Panc1 (cell line): Measurements from ENCODE around the gene PARP4. TPM values are rescaled to one million over a fixed set of nuclear protein-coding genes. Genes with fewer than 3 reads are reported as not detected.
"Not testable (repeated sequence)": the region's sequence is repeated elsewhere in the genome, so short reads cannot be mapped to it uniquely, and the experiment has no call there.

Experiments used
- ATAC-seq: fragments of 200-7000 bp; cut with Tn5 transposase; 2 replicates; pipeline ENCODE4 v1.9.1; 2020; ENCODE audit warnings: mild to moderate bottlenecking, moderate library complexity
- BruUV-seq: library from RNA; stranded (reverse); fragments of 400-500 nt; replicated peaks from 2 replicates; lab custom pipeline; 2021; lab: Mats Ljungman, UMichigan
- CTCF ChIA-PET: fragments of 300-600 bp; sonication (Branson Sonifier 250); formaldehyde crosslinking; loops from one replicate; lab custom pipeline; 2022; ENCODE audit warnings: antibody characterized with exemption; lab: Charles Lee
- POLR2A ChIA-PET: fragments of 300-600 bp; sonication (Branson Sonifier 250); formaldehyde crosslinking; loops from one replicate; lab custom pipeline; 2022; ENCODE audit warnings: antibody characterized with exemption; lab: Charles Lee
- DNase-seq: peaks from one replicate; pipeline ENCODE4 v3.0.0-alpha.2; 2010; ENCODE audit warnings: low read depth, low spot score
- H3K27ac ChIP-seq: 2 replicates; pipeline ENCODE4 v1.5.1; 2011; ENCODE audit warnings: mild to moderate bottlenecking, low read length, inconsistent platforms
- H3K27me3 ChIP-seq: fragments of 200-500 bp; sonication (Bioruptor generic); 2 replicates; pipeline ENCODE4 v1.6.0; 2014; ENCODE audit warnings: low read length, inconsistent platforms; ENCODE audit not compliant: control insufficient read depth, insufficient read depth
- H3K36me3 ChIP-seq: fragments of 200-500 bp; sonication (Bioruptor generic); 2 replicates; pipeline ENCODE4 v1.5.1; 2014; ENCODE audit warnings: inconsistent platforms, mild to moderate bottlenecking, low read length, moderate library complexity; ENCODE audit not compliant: control insufficient read depth, insufficient read depth
- H3K4me1 ChIP-seq: 2 replicates; pipeline ENCODE4 v1.5.1; 2011; ENCODE audit warnings: inconsistent platforms, mild to moderate bottlenecking, low read length, moderate library complexity; ENCODE audit not compliant: control insufficient read depth, insufficient read depth
- H3K4me3 ChIP-seq, 2 experiments: 2 replicates each; pipeline ENCODE4 v1.5.1; 2011 to 2012; ENCODE audit warnings: low read depth in 2 of 2, low read length in 2 of 2, mild to moderate bottlenecking in 2 of 2, inconsistent platforms in 1 of 2, moderate library complexity in 1 of 2
- H3K9me3 ChIP-seq: fragments of 200-500 bp; sonication (Bioruptor generic); 2 replicates; pipeline ENCODE4 v1.5.1; 2014; ENCODE audit warnings: low read depth, mild to moderate bottlenecking, inconsistent platforms, low read length, moderate library complexity; ENCODE audit not compliant: control insufficient read depth, insufficient read depth
- CTCF ChIP-seq: fragments of 450-650 bp; IDR thresholded peaks from 2 replicates; pipeline ENCODE4 v1.5.1; 2017; ENCODE audit warnings: mild to moderate bottlenecking
- POLR2AphosphoS5 ChIP-seq: IDR thresholded peaks from 2 replicates; pipeline ENCODE4 v1.6.1; 2012; ENCODE audit warnings: mild to moderate bottlenecking, low read depth, low read length, moderate library complexity
- REST ChIP-seq, 2 experiments: IDR thresholded peaks; 2 replicates each; pipeline ENCODE4 v1.6.1; 2011 to 2012; ENCODE audit warnings: low read depth in 2 of 2, control low read depth in 1 of 2, low read length in 1 of 2, mild to moderate bottlenecking in 1 of 2, moderate library complexity in 1 of 2; ENCODE audit not compliant: insufficient read depth in 1 of 2
- SIN3A ChIP-seq: IDR thresholded peaks from 2 replicates; pipeline ENCODE4 v1.6.1; 2012; ENCODE audit warnings: low read depth, mild to moderate bottlenecking, low read length, moderate library complexity, borderline replicate concordance; ENCODE audit not compliant: insufficient read depth
- TCF7L2 ChIP-seq: IDR thresholded peaks from 2 replicates; pipeline ENCODE4 v1.6.1; 2011; ENCODE audit warnings: mild to moderate bottlenecking, low read depth, low read length, inconsistent platforms
- in situ Hi-C: cut with HindIII; loops from 2 replicates; pipeline ENCODE4 v1.10.0; 2016; ENCODE audit warnings: low sequenced_read_pairs, low pct_unique_long_range_greater_than_20kb
- intact Hi-C: fragments of 100-400 bp; cut with micrococcal nuclease; formaldehyde crosslinking; loops from one replicate; pipeline ENCODE4 v1.10.0; 2022; ENCODE audit not compliant: unreplicated experiment
- total RNA-seq: library from RNA; stranded (reverse); gene quantifications from one replicate; pipeline ENCODE4 v1.2.1, GENCODE V29; 2021; ENCODE audit not compliant: unreplicated experiment

Gene PARP4
- total RNA-seq, 1 experiment from 2014 or later: 44.0 TPM

GRCh38 chr13:24452044-24452443 lies 60.5 kb downstream of the PARP4 start:
- ChIA-PET POLR2A (no interaction called here), CTCF (no interaction called here)
- no TSS peak for BruUV-seq
- no peaks in the 10 kb centered on the region; the same call in 1 of the 2 replicates for H3K36me3 ChIP-seq
- in situ Hi-C loops: no loop called here
- no peak overlapping the region for H3K4me3 ChIP-seq
- intact Hi-C loops: no loop called here
- H3K9me3 ChIP-seq: no peaks in the 10 kb centered on the region
- no peak for TF ChIP-seq CTCF
- no peak for TF ChIP-seq SIN3A
- no peak for TF ChIP-seq TCF7L2
- no peak for TF ChIP-seq POLR2AphosphoS5
- TF ChIP-seq REST (IDR thresholded peaks at IDR 0.05; ENCODE audit: insufficient read depth in 1 of 2, low read depth in 2 of 2, low read length in 1 of 2): no peak
- no peaks in the 10 kb centered on the region for H3K4me1 ChIP-seq
- DNase-seq (no peak), ATAC-seq (no peak)
- H3K27ac ChIP-seq: no peak overlapping the region
- H3K27me3 ChIP-seq: no peaks in the 10 kb centered on the region

- in situ Hi-C loops (no loop called here), intact Hi-C loops (no loop called here)
- H3K4me3 ChIP-seq: no peak overlapping the region
- no TSS peak for BruUV-seq
- no peak for TF ChIP-seq CTCF
- TF ChIP-seq POLR2AphosphoS5: no peak
- no peak for TF ChIP-seq TCF7L2
- no peak for TF ChIP-seq SIN3A
- TF ChIP-seq REST (IDR thresholded peaks at IDR 0.05; ENCODE audit: insufficient read depth in 1 of 2, low read depth in 2 of 2, low read length in 1 of 2): no peak
- no peak overlapping the region for H3K27ac ChIP-seq
- no peak for DNase-seq
- H3K9me3 ChIP-seq: no peaks in the 10 kb centered on the region
- H3K4me1 ChIP-seq: no peaks in the 10 kb centered on the region
- H3K36me3 ChIP-seq: no peaks in the 10 kb centered on the region; the same call in none of the 2 replicates
- no peaks in the 10 kb centered on the region for H3K27me3 ChIP-seq
- CTCF ChIA-PET: no interaction called here
- POLR2A ChIA-PET: no interaction called here
- no peak for ATAC-seq
These were observed 62.0 kb downstream of the PARP4 start for GRCh38 chr13:24450530-24450929.

GRCh38 chr13:24444851-24445250 lies 67.7 kb downstream of the PARP4 start:
- in situ Hi-C loops, H3K27ac ChIP-seq, DNase-seq, POLR2A ChIA-PET, BruUV-seq, H3K4me3 ChIP-seq, H3K27me3 ChIP-seq, H3K36me3 ChIP-seq, intact Hi-C loops, ATAC-seq, H3K9me3 ChIP-seq, H3K4me1 ChIP-seq: not testable (repeated sequence)
- CTCF ChIA-PET: interaction anchor here (0.7 kb wide), 1 partner anchor 134 kb away, joined by 4 read pairs; no protein-coding TSS in a partner anchor
